Thyroid gland (tissue), 4 donors: ENCODE data around the gene SAP30L. TPM values are rescaled to one million over a fixed set of nuclear protein-coding genes. Genes with fewer than 3 reads are reported as not detected.

Experiments
- DNase-seq, 2 donors: peaks; one replicate each; pipeline ENCODE4 v3.0.0-alpha.2; 2019
- H3K27ac ChIP-seq, 3 donors: fragments of 200-600 bp; sonication (generic); 1 replicate in 2 of 3; 2 replicates in 1 of 3; pipeline ENCODE4 v1.5.1; 2016 to 2019; ENCODE audit warnings: mild to moderate bottlenecking in 1 of 3, moderate library complexity in 1 of 3
- H3K27me3 ChIP-seq: fragments of 200-600 bp; sonication (generic); one replicate; pipeline ENCODE4 v1.5.1; 2019
- H3K36me3 ChIP-seq, 2 donors: fragments of 200-600 bp; sonication (generic); one replicate each; pipeline ENCODE4 v1.5.1; 2016 to 2019
- H3K4me1 ChIP-seq, 2 donors: fragments of 200-600 bp; sonication (generic); one replicate each; pipeline ENCODE4 v1.5.1; 2017 to 2019
- H3K4me3 ChIP-seq, 3 donors: fragments of 200-600 bp; sonication (generic); replicated peaks in 1 of 3; 1 replicate in 2 of 3; 2 replicates in 1 of 3; pipeline ENCODE4 v1.5.1; 2016; ENCODE audit warnings: mild to moderate bottlenecking in 1 of 3
- H3K9me3 ChIP-seq: fragments of 200-600 bp; sonication (generic); one replicate; pipeline ENCODE4 v1.5.1; 2017
- POLR2A ChIP-seq, 2 donors: fragments of 450-650 bp; IDR thresholded peaks; one replicate each; pipeline ENCODE4 v1.6.1; 2017; ENCODE audit warnings: antibody characterized with exemption in 2 of 2, mild to moderate bottlenecking in 2 of 2, moderate library complexity in 1 of 2
- WGBS, 2 donors: methylation state at CpG; one replicate each; pipeline ENCODE4 v1.1.5; 2017; 5-methylcytosine and 5-hydroxymethylcytosine counted together
- intact Hi-C: fragments of 100-400 bp; cut with DNase I; formaldehyde crosslinking; loops from one replicate; pipeline ENCODE4 v1.15.1; 2023
- total RNA-seq, 4 donors: library from RNA; depleted of rRNA; stranded (reverse); fragments of >200 nt; gene quantifications; one replicate each; pipeline ENCODE4 v1.2.3, GENCODE V29; 2016
- TF ChIP-seq, protein P1 (sequence below), 6 experiments: fragments of 200-600 bp in 3 of 6; fragments of 450-650 bp in 3 of 6; sonication (generic) in 3 of 6; IDR thresholded peaks; one replicate each; pipeline ENCODE4 v1.5.1; 2016 to 2019; ENCODE audit warnings: antibody characterized with exemption in 6 of 6, mild to moderate bottlenecking in 2 of 6, inconsistent platforms in 1 of 6, moderate library complexity in 1 of 6

SAP30L gene
- total RNA-seq, 4 donors from 2014 or later, result 26.2 to 37.9 (median 31.2) TPM

DNA sequence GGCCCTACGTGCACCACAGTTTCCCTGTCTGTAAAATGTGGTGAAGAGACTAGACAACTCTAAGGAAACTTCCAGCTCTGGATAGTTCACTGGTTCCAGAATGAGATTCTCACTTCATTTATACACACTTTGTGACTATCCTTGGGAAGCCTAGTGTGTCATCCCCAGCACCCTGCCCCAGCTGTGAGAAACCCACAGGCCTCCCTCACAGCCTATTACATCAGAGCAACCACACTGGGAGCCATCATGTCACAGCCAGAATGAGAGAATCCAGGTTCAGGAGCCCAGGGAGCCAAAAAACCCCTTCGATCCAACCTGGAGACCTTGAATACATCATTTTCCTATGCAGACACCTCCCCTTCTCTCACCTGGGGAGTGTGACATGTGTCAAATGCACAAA, 53.2 kb downstream of the SAP30L start:
- no peak for DNase-seq
- no peaks in the 10 kb centered on the region for H3K36me3 ChIP-seq
- 84 to 89% methylated on average over 2 of the region's 2 CpGs for WGBS, 2 donors

DNA sequence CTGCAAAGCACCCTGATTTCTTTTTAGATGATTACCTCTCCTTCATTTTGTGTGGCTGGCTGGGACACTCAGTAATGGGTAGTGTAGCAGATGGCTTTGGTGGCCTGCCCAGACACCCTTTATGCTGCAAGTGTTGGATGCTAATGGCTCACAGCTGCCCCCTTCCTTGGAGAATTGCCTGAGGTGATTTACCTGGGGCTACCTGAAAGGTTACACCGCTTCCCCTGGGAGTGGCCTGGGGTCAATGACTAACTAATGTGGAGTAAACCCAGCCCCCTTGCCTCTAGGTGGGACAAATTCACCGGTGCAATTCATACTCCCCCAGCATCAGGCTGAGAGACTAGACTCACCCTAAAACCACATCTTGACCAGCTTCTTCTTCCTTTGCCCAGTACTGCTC, 55.8 kb downstream of the SAP30L start:
- Histone ChIP-seq H3K27me3 (no peaks in the 10 kb centered on the region), H3K27ac (no peak overlapping the region), H3K9me3 (no peaks in the 10 kb centered on the region), H3K4me1 (no peaks in the 10 kb centered on the region), H3K36me3 (no peaks in the 10 kb centered on the region), H3K4me3 (no peak overlapping the region)
- TF ChIP-seq, protein P1, sequence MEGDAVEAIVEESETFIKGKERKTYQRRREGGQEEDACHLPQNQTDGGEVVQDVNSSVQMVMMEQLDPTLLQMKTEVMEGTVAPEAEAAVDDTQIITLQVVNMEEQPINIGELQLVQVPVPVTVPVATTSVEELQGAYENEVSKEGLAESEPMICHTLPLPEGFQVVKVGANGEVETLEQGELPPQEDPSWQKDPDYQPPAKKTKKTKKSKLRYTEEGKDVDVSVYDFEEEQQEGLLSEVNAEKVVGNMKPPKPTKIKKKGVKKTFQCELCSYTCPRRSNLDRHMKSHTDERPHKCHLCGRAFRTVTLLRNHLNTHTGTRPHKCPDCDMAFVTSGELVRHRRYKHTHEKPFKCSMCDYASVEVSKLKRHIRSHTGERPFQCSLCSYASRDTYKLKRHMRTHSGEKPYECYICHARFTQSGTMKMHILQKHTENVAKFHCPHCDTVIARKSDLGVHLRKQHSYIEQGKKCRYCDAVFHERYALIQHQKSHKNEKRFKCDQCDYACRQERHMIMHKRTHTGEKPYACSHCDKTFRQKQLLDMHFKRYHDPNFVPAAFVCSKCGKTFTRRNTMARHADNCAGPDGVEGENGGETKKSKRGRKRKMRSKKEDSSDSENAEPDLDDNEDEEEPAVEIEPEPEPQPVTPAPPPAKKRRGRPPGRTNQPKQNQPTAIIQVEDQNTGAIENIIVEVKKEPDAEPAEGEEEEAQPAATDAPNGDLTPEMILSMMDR (IDR thresholded peaks at IDR 0.05), result no peak
- no peak for TF ChIP-seq POLR2A (IDR thresholded peaks at IDR 0.05)
- intact Hi-C loops, result no loop called here
- 64 to 65% methylated on average over 2 of the region's 2 CpGs for WGBS, 2 donors
- DNase-seq, result no peak

More for the DNA sequence above, 53.2 kb downstream of the SAP30L start:
- TF ChIP-seq, protein P1 (IDR thresholded peaks at IDR 0.05), result no peak
- TF ChIP-seq POLR2A (IDR thresholded peaks at IDR 0.05), result no peak
- Histone ChIP-seq H3K4me1 (no peaks in the 10 kb centered on the region), H3K4me3 (no peak overlapping the region), H3K9me3 (no peaks in the 10 kb centered on the region), H3K27me3 (no peaks in the 10 kb centered on the region), H3K27ac (no peak overlapping the region)
- intact Hi-C loops, result no loop called here

DNA sequence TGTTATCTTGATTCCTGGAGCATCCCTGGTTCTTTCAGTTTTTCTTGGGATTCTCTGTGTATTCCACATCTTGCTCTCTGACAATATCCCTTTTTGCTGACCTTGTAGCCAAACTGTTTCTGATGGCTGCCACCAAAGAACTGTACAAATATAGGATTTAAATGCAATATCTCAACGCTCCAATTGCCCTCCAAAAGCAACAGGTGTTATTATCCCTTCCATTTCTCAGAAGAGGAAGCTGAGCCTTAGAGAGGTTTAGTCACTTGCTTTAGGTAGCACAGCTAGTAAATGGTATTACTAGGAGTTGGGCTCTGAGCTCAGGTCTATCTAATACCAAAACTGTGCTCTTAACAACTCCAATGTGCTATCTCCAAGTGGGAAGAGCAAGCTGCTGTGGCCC, 56.4 kb downstream of the SAP30L start:
- Histone ChIP-seq H3K27ac (no peak overlapping the region), H3K4me3 (no peak overlapping the region), H3K9me3 (no peaks in the 10 kb centered on the region), H3K27me3 (no peaks in the 10 kb centered on the region), H3K4me1 (no peaks in the 10 kb centered on the region), H3K36me3 (no peaks in the 10 kb centered on the region)
- intact Hi-C loops, result no loop called here
- TF ChIP-seq POLR2A (IDR thresholded peaks at IDR 0.05), result no peak
- TF ChIP-seq, protein P1 (IDR thresholded peaks at IDR 0.05), result no peak
- WGBS, 2 donors, result 93 to 96% methylated on average over 1 of the region's 1 CpG
- DNase-seq, result no peak

DNA sequence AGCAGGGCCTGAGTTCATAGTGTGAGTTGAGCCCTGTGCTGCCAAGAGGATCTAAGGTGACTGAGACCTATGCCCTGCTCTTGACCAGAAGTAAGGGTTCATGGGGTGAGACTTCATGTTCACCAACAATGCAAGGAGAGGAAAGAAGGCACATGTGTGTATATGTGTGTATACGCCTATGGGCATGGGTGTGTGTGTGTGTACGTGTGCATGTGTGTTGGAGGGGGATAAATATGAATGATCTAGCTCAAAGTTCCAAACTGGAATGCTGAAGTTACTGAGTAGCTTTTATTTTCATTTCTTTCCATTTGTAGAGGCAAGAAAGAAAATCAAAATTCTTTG, 57.9 kb downstream of the SAP30L start:
- WGBS, 2 donors, result 100% methylated on average over 2 of the region's 2 CpGs
- no peak for DNase-seq

DNA sequence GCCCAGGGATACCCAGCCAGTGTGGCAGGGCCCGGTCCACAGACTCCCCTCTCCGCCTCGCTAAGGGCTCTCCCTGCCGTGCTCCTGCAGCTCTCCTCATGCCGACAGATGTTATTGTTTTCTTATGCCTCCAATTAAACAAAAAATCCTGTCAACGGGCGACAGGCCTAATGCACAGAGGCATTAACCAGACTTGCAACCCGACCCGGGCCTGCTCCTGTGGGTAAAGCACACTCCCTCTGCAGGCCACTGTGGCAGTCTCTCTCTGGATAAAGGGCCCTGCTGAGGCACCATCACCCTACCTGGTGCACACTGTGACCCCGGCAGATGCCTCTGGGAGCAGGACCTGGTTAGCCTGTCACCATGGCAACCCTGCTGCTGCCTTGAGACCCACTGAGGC, 59.8 kb downstream of the SAP30L start:
- no peak for DNase-seq
- no peaks in the 10 kb centered on the region for H3K27me3 ChIP-seq
- intact Hi-C loops, result no loop called here

More for the DNA sequence above, 57.9 kb downstream of the SAP30L start:
- intact Hi-C loops, result no loop called here
- H3K4me1 ChIP-seq, result no peaks in the 10 kb centered on the region
- H3K27me3 ChIP-seq, result no peaks in the 10 kb centered on the region
- no peak overlapping the region for H3K27ac ChIP-seq
- TF ChIP-seq POLR2A (IDR thresholded peaks at IDR 0.05), result no peak
- no peaks in the 10 kb centered on the region for H3K36me3 ChIP-seq
- H3K4me3 ChIP-seq, result no peak overlapping the region
- H3K9me3 ChIP-seq, result no peaks in the 10 kb centered on the region

More for the DNA sequence above, 59.8 kb downstream of the SAP30L start:
- Histone ChIP-seq H3K9me3 (no peaks in the 10 kb centered on the region), H3K36me3 (no peaks in the 10 kb centered on the region), H3K27ac (no peak overlapping the region), H3K4me1 (no peaks in the 10 kb centered on the region), H3K4me3 (no peak overlapping the region)
- WGBS, 2 donors, result 51 to 67% methylated on average over 6 to 10 of the region's 10 CpGs
- TF ChIP-seq POLR2A (IDR thresholded peaks at IDR 0.05), result no peak
- TF ChIP-seq, protein P1 (IDR thresholded peaks at IDR 0.05), result no peak
